ENCODE measurements around the gene SLC1A6.
"Not testable (repeated sequence)": the region's sequence is repeated elsewhere in the genome, so short reads cannot be mapped to it uniquely, and the experiment has no call there.

SLC1A6 gene
- total RNA-seq: 0 to 0.04 (median 0) reads per million in 3 experiments

GRCh38 chr19:14979476-14980255 is at the start of gene SLC1A6:
Gene SLC1A6 (minus strand): TSS chr19:14979864. CDS start chr19:14972910, 6,954 bp downstream.
- DNase-seq: no peak

- no peak for DNase-seq
Measured at GRCh38 chr19:15028490-15028889, 48.8 kb upstream of the SLC1A6 start.

DNA sequence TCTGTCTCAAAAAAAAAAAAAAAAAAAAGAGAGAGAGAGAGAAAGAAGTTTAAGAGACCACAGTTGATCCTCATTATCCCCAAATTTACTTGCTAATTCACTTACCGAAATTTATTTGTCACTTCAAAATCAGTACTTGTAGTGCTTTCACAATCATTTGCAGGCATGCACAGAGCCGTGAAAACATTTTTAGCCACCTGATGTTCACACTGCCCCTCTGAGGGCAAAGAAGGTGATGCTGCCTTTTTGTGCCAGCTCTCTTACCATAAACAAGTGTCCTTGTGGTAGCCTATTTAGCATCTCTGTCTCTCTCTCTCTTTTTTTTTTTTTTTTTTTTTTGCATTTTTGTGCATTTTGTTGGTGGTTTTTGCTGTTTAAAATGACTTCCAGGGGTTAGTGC is 45.6 kb upstream of the SLC1A6 start:
- no peak for DNase-seq

DNA sequence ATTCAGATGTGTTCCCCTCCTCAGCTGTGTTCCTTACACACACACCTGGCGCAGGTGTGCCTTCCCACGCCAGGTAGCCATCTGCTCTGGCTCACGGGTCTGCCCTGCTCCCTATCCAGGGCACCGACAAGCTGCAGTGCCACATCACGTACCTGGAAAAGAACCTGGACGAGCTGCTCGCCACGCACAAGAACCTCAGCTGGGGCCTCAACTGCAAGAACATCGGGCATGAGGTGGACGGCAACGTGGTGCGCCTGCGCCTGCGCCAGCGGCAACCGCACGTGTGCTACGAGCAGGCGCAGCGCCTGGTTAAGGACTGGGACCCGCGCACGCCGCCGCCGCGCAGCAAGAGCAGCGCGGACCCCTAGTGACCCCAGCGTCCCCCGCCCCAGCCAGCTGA is 43.1 kb upstream of the SLC1A6 start:
- DNase-seq: no peak

- DNase-seq: no peak
Measured at GRCh38 chr19:15021286-15022007, 41.8 kb upstream of the SLC1A6 start.

- DNase-seq: not testable (repeated sequence)
Measured at GRCh38 chr19:15018836-15019235, 39.2 kb upstream of the SLC1A6 start.

GRCh38 chr19:15015946-15016542 is 36.4 kb upstream of the SLC1A6 start:
- no peak for DNase-seq

GRCh38 chr19:15014579-15014978 is 34.9 kb upstream of the SLC1A6 start:
- DNase-seq: no peak

DNA sequence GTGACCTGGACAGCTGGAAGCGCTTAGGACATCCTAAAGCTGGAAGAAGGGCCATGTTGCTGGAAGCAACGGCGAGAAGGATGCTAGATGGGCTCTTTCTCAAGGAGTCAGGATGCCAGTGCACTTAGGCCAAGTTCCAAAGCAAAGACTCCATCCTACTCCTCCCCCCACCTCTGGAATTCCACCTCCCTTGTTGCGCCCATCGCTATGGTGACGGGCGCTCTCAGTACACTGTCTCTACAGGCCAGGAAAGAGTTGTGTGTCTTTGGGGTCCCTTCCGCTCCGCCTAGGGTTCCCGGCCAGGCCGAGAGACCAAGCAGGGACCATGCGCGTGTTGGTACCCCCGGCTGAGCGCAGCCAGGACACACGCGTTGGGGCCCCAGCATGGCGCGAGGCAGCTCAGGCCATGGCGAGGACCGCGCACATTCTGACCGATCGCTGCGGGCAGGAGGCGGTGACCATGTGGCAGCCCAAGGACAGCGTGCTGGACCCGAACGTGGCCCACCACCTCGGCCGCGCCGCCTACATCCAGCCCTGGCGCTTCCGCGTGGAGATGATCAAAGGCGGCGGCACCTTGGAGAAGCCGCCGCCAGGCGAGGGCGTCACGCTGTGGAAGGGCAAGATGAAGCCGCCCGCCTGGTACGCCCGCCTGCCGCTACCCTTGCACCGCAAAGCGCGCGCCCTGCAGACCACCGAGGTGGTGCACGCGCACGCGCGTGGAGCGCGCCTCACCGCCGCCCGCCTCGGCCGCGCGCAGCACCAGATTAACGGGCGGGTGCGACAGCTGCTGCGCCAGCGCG is 31.0 kb upstream of the SLC1A6 start:
- no peak for DNase-seq

DNA sequence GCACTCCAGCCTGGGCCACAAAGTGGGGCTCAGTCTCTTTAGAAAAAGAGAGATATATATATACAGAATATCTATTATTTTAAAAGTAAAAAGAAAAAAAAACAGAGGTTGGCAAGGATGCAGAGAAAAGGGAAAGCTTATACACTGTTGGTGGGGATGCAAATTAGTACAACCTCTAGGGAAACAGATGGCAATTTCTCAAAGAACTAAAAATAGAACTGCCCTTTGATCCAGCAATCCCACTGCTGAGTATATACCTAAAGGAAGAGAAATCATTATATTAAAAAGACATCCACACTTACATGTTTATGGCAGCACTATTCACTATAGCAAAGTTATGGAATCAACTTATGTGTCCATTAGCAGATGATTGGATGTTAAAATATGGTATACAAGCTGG is 28.6 kb upstream of the SLC1A6 start:
- no peak for DNase-seq

GRCh38 chr19:14997981-14998380 is 18.3 kb upstream of the SLC1A6 start:
- no peak for DNase-seq

- no peak for DNase-seq
Measured at GRCh38 chr19:14992780-14993179, 13.1 kb upstream of the SLC1A6 start.

GRCh38 chr19:14985133-14985532 is 5.5 kb upstream of the SLC1A6 start:
- no peak for DNase-seq

- no peak for DNase-seq
Measured at GRCh38 chr19:14978161-14978776, 1.4 kb downstream of the SLC1A6 start.

DNA sequence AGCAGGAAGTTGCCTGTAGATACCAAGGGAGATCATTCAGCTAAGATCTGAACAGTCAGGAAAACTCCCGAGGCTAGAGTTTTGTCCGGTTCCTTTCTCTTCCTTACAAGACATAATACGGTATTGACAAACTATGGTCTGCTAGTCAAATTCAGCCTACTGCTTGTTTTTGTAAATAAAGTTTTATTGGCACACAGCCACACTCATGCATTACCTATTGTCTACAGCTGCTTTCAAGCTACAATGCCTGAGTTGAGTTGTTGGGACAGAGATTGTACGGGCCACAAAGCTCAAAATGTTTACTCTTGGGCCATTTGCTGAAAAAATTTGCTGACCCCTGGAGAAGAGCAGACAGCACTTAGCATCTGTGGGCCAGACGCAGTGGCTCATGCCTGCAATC is 2.5 kb downstream of the SLC1A6 start:
- no peak for DNase-seq

GRCh38 chr19:14974488-14974887 is 5.2 kb downstream of the SLC1A6 start:
- DNase-seq: no peak

GRCh38 chr19:14972676-14973075 is 7.0 kb downstream of the SLC1A6 start:
- no peak for DNase-seq

GRCh38 chr19:14971474-14971873 is 8.2 kb downstream of the SLC1A6 start:
- DNase-seq: no peak

DNA sequence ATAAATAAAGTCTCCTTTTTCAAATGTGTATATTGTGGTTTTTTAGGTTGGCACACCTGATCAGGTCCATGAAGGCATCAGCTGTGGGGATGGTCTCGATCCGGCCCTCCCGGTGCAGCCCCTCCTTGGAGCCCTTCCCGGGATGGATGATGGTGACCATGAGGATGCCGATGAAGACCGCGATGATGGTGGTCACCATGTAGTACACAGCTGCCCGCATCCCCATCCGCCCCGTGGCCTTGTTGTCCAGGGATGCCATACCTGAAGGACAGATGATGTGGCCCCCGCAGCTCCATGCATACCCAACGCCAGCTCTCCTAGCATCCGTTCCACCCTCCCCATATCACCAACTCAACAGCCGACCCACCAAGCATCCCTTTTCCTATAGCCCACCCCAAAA is 11.4 kb downstream of the SLC1A6 start:
- DNase-seq: no peak

- DNase-seq: no peak
Measured at GRCh38 chr19:14961956-14962685, 17.5 kb downstream of the SLC1A6 start.

DNA sequence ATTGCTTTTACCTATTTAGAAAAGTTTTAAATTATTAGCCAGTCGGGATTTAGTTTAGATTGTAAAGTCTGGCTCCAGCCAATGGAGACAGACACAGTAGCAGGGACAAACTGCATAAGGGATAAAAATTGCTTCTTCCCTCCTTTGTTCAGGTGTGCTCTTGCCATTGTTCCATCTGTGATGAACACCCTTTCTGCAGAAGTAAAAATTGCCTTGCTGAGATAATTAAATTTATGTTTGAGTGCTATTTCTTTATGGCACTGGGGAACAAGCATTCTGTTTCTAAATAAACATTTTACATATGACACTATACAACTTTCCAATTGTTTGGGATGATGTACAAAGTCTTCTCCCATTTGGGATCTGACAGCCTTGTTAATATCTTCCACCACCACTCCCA is 20.4 kb downstream of the SLC1A6 start:
- DNase-seq: no peak

- no peak for DNase-seq
Measured at GRCh38 chr19:14957464-14957863, 22.2 kb downstream of the SLC1A6 start.
